H9 (cell line): ENCODE results near the gene SCAF1. TPM values are rescaled to one million over a fixed set of nuclear protein-coding genes. Genes with fewer than 3 reads are reported as not detected.
A peak's percentile ranks its signal among the peaks of the same experiment; 100 is the strongest.

Experiments used
- DNase-seq: peaks from one replicate; pipeline ENCODE4 v3.0.0-alpha.2; 2017
- H2AFZ ChIP-seq: one replicate; pipeline ENCODE4 v1.6.1; 2013; ENCODE audit warnings: mild to moderate bottlenecking, low read length, control low read depth, moderate library complexity
- H2AK5ac ChIP-seq: 2 replicates; pipeline ENCODE4 v1.6.1; 2013; ENCODE audit warnings: low read length, control low read depth, mixed read lengths; ENCODE audit not compliant: insufficient read length
- H2BK120ac ChIP-seq: one replicate; pipeline ENCODE4 v1.6.1; 2013; ENCODE audit warnings: low read depth, mild to moderate bottlenecking, low read length, control low read depth, inconsistent platforms; ENCODE audit not compliant: poor library complexity, severe bottlenecking
- H2BK12ac ChIP-seq: 2 replicates; pipeline ENCODE4 v1.6.1; 2013; ENCODE audit warnings: low read length, control low read depth, mixed read lengths, low read depth; ENCODE audit not compliant: insufficient read length
- H2BK15ac ChIP-seq: 2 replicates; pipeline ENCODE4 v1.6.1; 2013; ENCODE audit warnings: low read depth, low read length, control low read depth
- H2BK20ac ChIP-seq: one replicate; pipeline ENCODE4 v1.6.1; 2013; ENCODE audit warnings: low read depth, mild to moderate bottlenecking, low read length, control low read depth, inconsistent platforms; ENCODE audit not compliant: poor library complexity, severe bottlenecking
- H2BK5ac ChIP-seq: 2 replicates; pipeline ENCODE4 v1.6.1; 2013; ENCODE audit warnings: low read length, control low read depth, mixed read lengths; ENCODE audit not compliant: insufficient read length
- H3K14ac ChIP-seq: 2 replicates; pipeline ENCODE4 v1.6.1; 2013; ENCODE audit warnings: low read length, control low read depth; ENCODE audit not compliant: insufficient read depth
- H3K18ac ChIP-seq: 2 replicates; pipeline ENCODE4 v1.6.1; 2013; ENCODE audit warnings: low read depth, mild to moderate bottlenecking, mixed read lengths, low read length, control low read depth; ENCODE audit not compliant: insufficient read length
- H3K23ac ChIP-seq: 2 replicates; pipeline ENCODE4 v1.6.1; 2013; ENCODE audit warnings: low read length, control low read depth, mixed read lengths, low read depth; ENCODE audit not compliant: insufficient read length
- H3K23me2 ChIP-seq: 2 replicates; pipeline ENCODE4 v1.6.1; 2013; ENCODE audit warnings: low read depth, mild to moderate bottlenecking, mixed read lengths, low read length, control low read depth; ENCODE audit not compliant: insufficient read length, poor library complexity, severe bottlenecking
- H3K27ac ChIP-seq: 2 replicates; pipeline ENCODE4 v1.5.1; 2013; ENCODE audit warnings: low read length, control low read depth, mixed read lengths, low read depth; ENCODE audit not compliant: insufficient read length
- H3K27me3 ChIP-seq: 2 replicates; pipeline ENCODE4 v1.6.1; 2013; ENCODE audit warnings: low read length, control low read depth, inconsistent platforms; ENCODE audit not compliant: insufficient read depth
- H3K4ac ChIP-seq: 2 replicates; pipeline ENCODE4 v1.6.1; 2013; ENCODE audit warnings: low read depth, mild to moderate bottlenecking, control low read depth, inconsistent platforms, low read length, moderate library complexity
- H3K4me1 ChIP-seq: 2 replicates; pipeline ENCODE4 v1.6.1; 2013; ENCODE audit warnings: low read length, control low read depth, inconsistent platforms; ENCODE audit not compliant: insufficient read depth
- H3K4me2 ChIP-seq: 2 replicates; pipeline ENCODE4 v1.6.1; 2013; ENCODE audit warnings: low read length, control low read depth, mixed read lengths; ENCODE audit not compliant: insufficient read length, insufficient read depth
- H3K56ac ChIP-seq: 2 replicates; pipeline ENCODE4 v1.6.1; 2013; ENCODE audit warnings: low read depth, mild to moderate bottlenecking, mixed read lengths, low read length, control low read depth; ENCODE audit not compliant: insufficient read length
- H3K79me1 ChIP-seq: 2 replicates; pipeline ENCODE4 v1.6.1; 2013; ENCODE audit warnings: low read depth, mild to moderate bottlenecking, moderate library complexity, low read length, control low read depth, inconsistent platforms; ENCODE audit not compliant: insufficient read depth, poor library complexity, severe bottlenecking
- H3K79me2 ChIP-seq: 2 replicates; pipeline ENCODE4 v1.6.1; 2013; ENCODE audit warnings: low read length, control low read depth, inconsistent platforms; ENCODE audit not compliant: insufficient read depth
- H3K9ac ChIP-seq: 2 replicates; pipeline ENCODE4 v1.6.1; 2013; ENCODE audit warnings: low read length, control low read depth, mixed read lengths; ENCODE audit not compliant: insufficient read length; ENCODE audit errors: extremely low read depth
- H3K9me3 ChIP-seq: one replicate; pipeline ENCODE4 v1.6.1; 2013; ENCODE audit warnings: low read depth, low read length, inconsistent platforms; ENCODE audit not compliant: control insufficient read depth
- H3T11ph ChIP-seq: one replicate; pipeline ENCODE4 v1.6.1; 2013; ENCODE audit warnings: mild to moderate bottlenecking, low read length, control low read depth, inconsistent platforms
- H4K20me1 ChIP-seq: one replicate; pipeline ENCODE4 v1.6.1; 2013; ENCODE audit not compliant: control insufficient read depth, insufficient read length, insufficient read depth
- H4K5ac ChIP-seq: 2 replicates; pipeline ENCODE4 v1.6.1; 2013; ENCODE audit warnings: low read depth, mild to moderate bottlenecking, mixed read lengths, low read length, control low read depth; ENCODE audit not compliant: insufficient read length
- H4K8ac ChIP-seq: replicated peaks from 2 replicates; pipeline ENCODE4 v1.6.1; 2013; ENCODE audit warnings: low read length, control low read depth, mixed read lengths, low read depth; ENCODE audit not compliant: insufficient read length
- H4K91ac ChIP-seq: 2 replicates; pipeline ENCODE4 v1.6.1; 2013; ENCODE audit warnings: low read depth, mild to moderate bottlenecking, moderate library complexity, mixed read lengths, low read length, control low read depth; ENCODE audit not compliant: insufficient read length
- H3K27ac Mint-ChIP-seq, 3 experiments: 2 replicates in 2 of 3; 3 replicates in 1 of 3; pipeline ENCODE4 v1.8.0; 2020 to 2021; ENCODE audit warnings: mixed read lengths in 3 of 3, mild to moderate bottlenecking in 1 of 3, moderate library complexity in 1 of 3
- H3K27me3 Mint-ChIP-seq: 2 replicates; pipeline ENCODE4 v1.8.0; 2021; ENCODE audit warnings: low read depth, mild to moderate bottlenecking, moderate library complexity, mixed read lengths
- H3K36me3 Mint-ChIP-seq, 3 experiments: 2 replicates in 2 of 3; 3 replicates in 1 of 3; pipeline ENCODE4 v1.8.0; 2020 to 2021; ENCODE audit warnings: low read depth in 3 of 3, mixed read lengths in 3 of 3; ENCODE audit not compliant: insufficient read depth in 1 of 3
- H3K4me1 Mint-ChIP-seq, 2 experiments: 2 replicates each; pipeline ENCODE4 v1.8.0; 2020; ENCODE audit warnings: mixed read lengths in 2 of 2
- H3K4me3 Mint-ChIP-seq, 2 experiments: 2 replicates in 1 of 2; 3 replicates in 1 of 2; pipeline ENCODE4 v1.8.0; 2020 to 2021; ENCODE audit warnings: mild to moderate bottlenecking in 2 of 2, mixed read lengths in 2 of 2, moderate library complexity in 1 of 2
- H3K9me3 Mint-ChIP-seq, 2 experiments: 2 replicates in 1 of 2; 3 replicates in 1 of 2; pipeline ENCODE4 v1.8.0; 2020; ENCODE audit warnings: mild to moderate bottlenecking in 2 of 2, mixed read lengths in 2 of 2, moderate library complexity in 1 of 2
- CTCF ChIP-seq: fragments of 200-600 bp; sonication (generic); conservative IDR thresholded peaks from 3 replicates; pipeline ENCODE4 v1.8.0; 2021; ENCODE audit warnings: antibody characterized with exemption, mild to moderate bottlenecking
- WGBS: extraction: QIAGEN DNeasy Blood & Tissue Kit; methylation state at CpG from one replicate; pipeline ENCODE4 v1.1.7; 2013; ENCODE audit warnings: missing lambda C conversion rate, low lambda C conversion rate, mixed read lengths; ENCODE audit not compliant: insufficient read length; ENCODE audit errors: extremely low coverage; 5-methylcytosine and 5-hydroxymethylcytosine counted together
- total RNA-seq: library from RNA; stranded (reverse); gene quantifications from 2 replicates; pipeline ENCODE4 v1.2.1, GENCODE V29; 2021

Gene SCAF1
- total RNA-seq, 1 experiment from 2014 or later = 85.3 TPM

GRCh38 chr19:49631014-49631588, 10.9 kb upstream of the SCAF1 start:
- no peak overlapping the region for H4K91ac ChIP-seq
- H3K27me3 ChIP-seq = no peaks in the 10 kb centered on the region
- peaks cover 9 to 29% (median 23%) of the 10 kb centered on the region in 3 experiments for H3K36me3 Mint-ChIP-seq
- no peak overlapping the region for H3K14ac ChIP-seq
- no peak overlapping the region for H3K4me2 ChIP-seq
- H3T11ph ChIP-seq = no peak overlapping the region
- peak overlapping the region in 2 of 3 experiments; percentile 10 to 44; a peak in 4 of 7 replicates for H3K27ac Mint-ChIP-seq
- no peak for TF ChIP-seq CTCF
- peaks cover 16 to 18% of the 10 kb centered on the region in 2 experiments for H3K4me1 Mint-ChIP-seq
- no peaks in the 10 kb centered on the region for H3K79me1 ChIP-seq
- H3K27me3 Mint-ChIP-seq = peaks cover 10% of the 10 kb centered on the region
- WGBS = no CpG with 5 or more reads among the region's 9 CpGs
- no peak overlapping the region for H4K8ac ChIP-seq
- H2AFZ ChIP-seq = no peak overlapping the region
- H3K4me3 Mint-ChIP-seq = no peak overlapping the region; a peak in 1 of 5 replicates
- H2BK15ac ChIP-seq = no peak overlapping the region
- H2BK12ac ChIP-seq = no peak overlapping the region
- no peaks in the 10 kb centered on the region for H3K79me2 ChIP-seq
- no peak overlapping the region for H3K18ac ChIP-seq
- no peak overlapping the region for H4K5ac ChIP-seq
- no peak overlapping the region for H3K23ac ChIP-seq
- no peak overlapping the region for H2BK20ac ChIP-seq
- no peak for DNase-seq
- no peaks in the 10 kb centered on the region for H3K4me1 ChIP-seq
- no peak overlapping the region for H3K4ac ChIP-seq
- H3K56ac ChIP-seq = no peak overlapping the region
- H2AK5ac ChIP-seq = no peak overlapping the region
- H3K9ac ChIP-seq = no peak overlapping the region
- H2BK5ac ChIP-seq = no peak overlapping the region
- no peaks in the 10 kb centered on the region for H3K9me3 Mint-ChIP-seq
- H3K9me3 ChIP-seq = no peaks in the 10 kb centered on the region
- no peaks in the 10 kb centered on the region for H3K23me2 ChIP-seq
- no peak overlapping the region for H3K27ac ChIP-seq
- H2BK120ac ChIP-seq = no peak overlapping the region
- H4K20me1 ChIP-seq = peaks cover 2% of the 10 kb centered on the region
